Stromal cell of bone marrow (primary cell): ENCODE measurements around the gene FAR2.
"Not testable (repeated sequence)": the region's sequence is repeated elsewhere in the genome, so short reads cannot be mapped to it uniquely, and the experiment has no call there.

ENCODE experiments used
- DNase-seq: peaks from one replicate; pipeline ENCODE4 v3.0.0-alpha.2; 2012; ENCODE audit warnings: low read depth

Gene FAR2

GRCh38 chr12:29152981-29153630, 4.0 kb downstream of the FAR2 start:
- no peak for DNase-seq

GRCh38 chr12:29155079-29155478, 6.0 kb downstream of the FAR2 start:
- no peak for DNase-seq

GRCh38 chr12:29157486-29157946, 8.4 kb downstream of the FAR2 start:
- peak; percentile 70 for DNase-seq

- DNase-seq = no peak
Measured at GRCh38 chr12:29158115-29158763, 9.2 kb downstream of the FAR2 start.

- DNase-seq = no peak
Measured at GRCh38 chr12:29159661-29160060, 10.6 kb downstream of the FAR2 start.

- DNase-seq = no peak
Measured at GRCh38 chr12:29160230-29160629, 11.2 kb downstream of the FAR2 start.

GRCh38 chr12:29163146-29163545, 14.1 kb downstream of the FAR2 start:
- no peak for DNase-seq

- DNase-seq = peak; percentile 61
Measured at GRCh38 chr12:29164477-29165393, 15.7 kb downstream of the FAR2 start.

- DNase-seq = no peak
Measured at GRCh38 chr12:29167445-29167844, 18.4 kb downstream of the FAR2 start.

- no peak for DNase-seq
Measured at GRCh38 chr12:29167988-29168387, 18.9 kb downstream of the FAR2 start.

GRCh38 chr12:29169978-29170377, 20.9 kb downstream of the FAR2 start:
- DNase-seq = not testable (repeated sequence)

- not testable (repeated sequence) for DNase-seq
Measured at GRCh38 chr12:29170478-29171084, 21.5 kb downstream of the FAR2 start.

GRCh38 chr12:29171421-29172258, 22.6 kb downstream of the FAR2 start:
- DNase-seq = no peak

- DNase-seq = no peak
Measured at GRCh38 chr12:29176941-29177340, 27.9 kb downstream of the FAR2 start.

GRCh38 chr12:29182247-29182646, 33.2 kb downstream of the FAR2 start:
- not testable (repeated sequence) for DNase-seq

- DNase-seq = peak; percentile 51
Measured at GRCh38 chr12:29187756-29188155, 38.7 kb downstream of the FAR2 start.

GRCh38 chr12:29191267-29191850, 42.3 kb downstream of the FAR2 start:
- DNase-seq = no peak

- DNase-seq = no peak
Measured at GRCh38 chr12:29198901-29199300, 49.8 kb downstream of the FAR2 start.

- no peak for DNase-seq
Measured at GRCh38 chr12:29200586-29200985, 51.5 kb downstream of the FAR2 start.

GRCh38 chr12:29201296-29201695, 52.2 kb downstream of the FAR2 start:
- DNase-seq = no peak

GRCh38 chr12:29201746-29202145, 52.7 kb downstream of the FAR2 start:
- no peak for DNase-seq
